ENCODE measurements around the gene PHLDB1. TPM values are rescaled to one million over a fixed set of nuclear protein-coding genes. Genes with fewer than 3 reads are reported as not detected.
A peak's percentile ranks its signal among the peaks of the same experiment; 100 is the strongest.
"Not testable (repeated sequence)": the region's sequence is repeated elsewhere in the genome, so short reads cannot be mapped to it uniquely, and the experiment has no call there.

PHLDB1 gene
- total RNA-seq, 1 donor from 2014 or later, result 70.3 TPM

DNA sequence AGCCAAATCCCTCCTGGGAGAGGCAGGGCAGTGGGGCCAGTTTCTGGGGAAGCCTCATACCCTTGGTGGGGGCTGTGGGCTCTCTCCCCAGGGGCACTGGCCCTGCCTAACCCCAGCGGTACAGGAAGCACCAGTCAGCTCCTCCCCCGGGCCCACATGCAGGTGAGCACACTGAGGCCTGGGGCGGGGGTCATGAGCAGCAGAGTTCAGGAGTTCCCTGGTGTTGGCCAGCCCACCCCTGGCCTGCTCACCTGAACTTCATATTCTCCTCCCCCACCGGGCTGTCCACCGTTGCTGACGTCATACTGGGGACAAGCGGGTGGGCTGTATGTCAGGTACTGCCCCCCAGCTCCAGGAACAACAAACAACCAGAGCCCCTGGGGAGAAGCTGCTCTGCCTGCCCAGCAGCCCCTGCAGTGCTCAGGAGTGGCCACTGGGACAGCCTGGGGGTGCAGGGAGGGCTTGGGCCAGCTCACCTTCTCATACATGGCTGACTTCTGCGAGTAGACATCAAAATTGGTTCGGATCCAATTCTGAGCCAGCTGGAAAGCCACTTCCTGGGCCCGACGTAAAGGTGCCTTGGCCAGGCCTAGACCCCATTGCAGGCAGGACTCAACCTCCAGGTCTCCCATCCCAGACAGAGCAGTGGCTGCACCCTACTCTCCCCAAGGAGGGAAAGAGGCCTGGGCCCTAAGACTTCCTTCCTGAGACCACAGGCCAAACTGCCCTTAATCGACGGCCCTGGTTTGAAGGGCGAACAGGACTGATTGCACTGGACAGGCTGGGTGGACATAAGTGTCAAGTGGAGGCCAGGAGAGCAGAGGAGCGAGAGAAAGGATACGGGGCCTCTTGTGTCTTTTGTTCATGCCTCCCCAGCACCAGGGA is 51.3 kb downstream of the PHLDB1 start:
- DNase-seq (ENCODE audit: low spot score), result no peak

DNA sequence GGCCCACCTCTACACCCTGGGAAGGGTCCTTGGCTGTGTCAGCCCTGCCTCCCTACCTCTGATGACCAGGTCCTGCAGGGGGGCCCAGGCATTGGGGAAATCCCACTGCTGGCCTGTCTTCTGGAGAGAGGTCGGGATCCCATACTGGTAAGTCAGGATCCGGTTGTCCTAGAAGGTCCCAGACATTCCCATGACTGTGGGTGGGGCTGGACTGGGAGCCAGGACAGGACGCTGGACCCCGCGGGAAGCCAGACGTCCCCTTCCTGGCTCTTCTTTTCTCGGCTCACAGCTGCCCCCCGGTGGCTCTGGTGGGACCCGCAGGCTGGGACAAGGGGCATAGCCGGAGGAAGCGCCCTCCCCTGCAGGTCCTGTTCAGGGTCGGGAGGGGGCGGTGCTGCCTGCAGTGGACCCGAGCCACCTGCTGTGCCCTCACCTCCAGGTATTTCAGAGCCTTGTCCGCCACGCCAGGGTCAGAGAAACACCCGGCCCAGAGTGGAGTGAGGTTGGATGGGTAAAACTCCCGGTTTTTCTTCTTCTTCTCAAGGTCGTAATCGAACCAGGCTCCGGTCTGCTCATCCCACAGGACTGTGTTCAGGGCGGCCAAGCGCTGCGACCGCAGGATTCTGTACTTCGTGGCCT is 52.0 kb downstream of the PHLDB1 start:
- DNase-seq (ENCODE audit: low spot score), result peak; percentile 90

DNA sequence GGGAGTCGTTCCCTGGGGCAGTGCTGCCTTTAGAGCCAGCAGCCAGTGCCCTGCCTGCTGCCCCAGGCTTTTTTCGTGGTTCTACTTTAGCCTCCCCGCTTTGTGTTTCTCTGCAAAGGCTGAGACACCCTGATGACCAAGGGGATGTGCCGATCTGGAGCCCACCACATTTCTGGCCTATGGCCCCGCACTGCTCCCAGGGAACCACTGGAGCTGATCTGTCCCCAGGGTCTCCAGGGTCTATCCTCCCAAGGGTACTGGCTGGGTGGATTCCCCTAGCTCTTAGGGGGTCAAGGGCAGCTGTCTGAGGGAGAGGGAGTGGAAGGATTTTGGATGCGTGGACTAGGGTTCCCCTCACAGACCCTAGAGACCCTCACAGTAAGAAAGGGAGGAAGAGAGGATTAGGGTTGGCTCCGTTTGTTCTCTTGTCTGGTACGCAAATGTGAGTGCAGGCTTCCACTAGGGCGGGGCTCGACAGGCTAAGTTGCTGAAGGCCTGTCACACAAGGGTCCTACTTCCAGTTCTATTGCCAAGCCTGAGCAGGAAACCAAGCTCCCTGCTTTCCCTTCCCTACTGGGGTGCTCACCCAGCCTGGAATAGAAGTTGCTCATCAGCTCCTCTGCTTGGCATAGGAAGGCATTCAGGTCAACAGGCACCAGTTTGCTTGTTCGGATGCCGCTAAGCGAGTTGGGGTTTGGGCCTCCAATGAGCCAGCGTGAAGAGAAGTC is 52.7 kb downstream of the PHLDB1 start:
- no peak for DNase-seq (ENCODE audit: low spot score)

DNA sequence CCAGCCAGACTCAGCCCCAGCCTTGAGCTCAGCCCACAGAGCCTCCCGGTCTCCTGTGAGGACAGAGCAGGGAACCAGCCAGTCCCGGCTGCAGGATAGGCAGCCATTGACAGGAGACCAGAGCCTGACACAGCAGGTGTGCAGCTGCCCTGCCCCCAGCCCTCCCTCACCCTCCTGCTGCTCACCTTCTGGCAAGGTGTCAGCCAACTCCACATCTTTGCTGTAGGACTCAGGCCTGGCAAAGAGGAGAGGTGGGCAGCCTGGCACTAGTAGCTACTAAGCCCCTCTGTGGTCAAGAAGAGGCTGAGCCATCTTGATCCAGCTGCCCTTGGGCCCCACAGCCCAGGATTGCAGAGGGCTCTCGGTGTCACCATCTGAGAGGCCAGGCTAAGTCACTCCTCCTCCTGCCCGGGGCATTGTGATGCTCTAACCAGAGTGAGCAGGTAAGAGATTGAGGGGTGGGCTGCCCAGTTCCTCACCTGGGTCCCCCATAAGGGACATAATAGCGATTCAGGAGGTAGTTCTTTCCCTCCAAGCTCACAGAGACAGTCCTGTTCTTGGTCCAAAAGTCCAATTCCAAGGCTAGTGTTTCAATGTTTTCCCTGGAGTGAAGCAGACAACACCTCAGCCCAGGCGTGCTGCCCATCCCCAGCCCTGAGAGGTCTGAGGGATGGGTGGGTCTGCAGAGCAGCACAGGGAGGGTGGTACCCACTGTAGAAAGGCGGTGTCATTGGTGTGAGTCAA is 53.4 kb downstream of the PHLDB1 start:
- DNase-seq (ENCODE audit: low spot score), result no peak

DNA sequence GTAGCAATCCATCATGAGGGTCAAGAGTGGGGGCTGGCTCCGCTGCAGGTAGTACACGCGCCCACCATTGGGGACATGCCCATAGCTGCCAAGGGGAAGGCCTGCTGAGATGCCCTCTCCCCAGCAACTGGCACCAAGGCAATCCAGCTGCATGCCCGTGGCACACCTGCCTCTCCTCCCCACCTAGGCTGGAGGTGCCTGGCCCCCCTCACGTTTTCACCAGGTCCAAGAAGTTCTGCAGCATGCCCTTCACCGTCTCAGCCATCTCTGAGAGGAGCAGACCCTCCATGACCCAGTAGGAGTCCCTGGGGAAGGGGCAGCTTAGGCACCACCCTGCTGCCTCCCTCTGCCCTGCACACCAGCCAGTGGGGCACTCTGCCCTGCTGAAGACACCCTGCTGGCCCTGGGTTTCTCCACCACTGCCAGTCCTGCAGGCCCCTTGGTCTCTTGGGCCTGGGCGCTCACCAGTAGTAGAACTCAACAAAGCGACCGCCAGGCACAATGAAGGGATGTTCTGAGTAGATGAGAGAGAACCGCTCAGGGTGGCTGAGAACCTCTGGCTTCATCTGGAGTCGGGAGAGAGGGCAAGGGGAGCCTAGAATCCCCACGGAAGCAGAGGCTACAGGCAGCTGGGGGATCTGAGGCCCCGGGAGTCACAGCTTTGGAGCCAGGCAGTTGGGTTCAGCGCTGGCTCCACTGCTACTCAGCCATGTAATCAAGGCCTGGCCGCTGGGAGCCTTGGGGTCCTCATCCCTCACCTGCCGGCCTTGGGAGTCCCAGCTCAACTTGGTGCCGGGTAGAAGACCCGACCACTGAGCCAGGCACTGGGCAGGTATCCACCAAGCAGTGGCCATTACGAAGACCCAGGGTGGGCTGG is 54.2 kb downstream of the PHLDB1 start:
- no peak for DNase-seq (ENCODE audit: low spot score)

DNA sequence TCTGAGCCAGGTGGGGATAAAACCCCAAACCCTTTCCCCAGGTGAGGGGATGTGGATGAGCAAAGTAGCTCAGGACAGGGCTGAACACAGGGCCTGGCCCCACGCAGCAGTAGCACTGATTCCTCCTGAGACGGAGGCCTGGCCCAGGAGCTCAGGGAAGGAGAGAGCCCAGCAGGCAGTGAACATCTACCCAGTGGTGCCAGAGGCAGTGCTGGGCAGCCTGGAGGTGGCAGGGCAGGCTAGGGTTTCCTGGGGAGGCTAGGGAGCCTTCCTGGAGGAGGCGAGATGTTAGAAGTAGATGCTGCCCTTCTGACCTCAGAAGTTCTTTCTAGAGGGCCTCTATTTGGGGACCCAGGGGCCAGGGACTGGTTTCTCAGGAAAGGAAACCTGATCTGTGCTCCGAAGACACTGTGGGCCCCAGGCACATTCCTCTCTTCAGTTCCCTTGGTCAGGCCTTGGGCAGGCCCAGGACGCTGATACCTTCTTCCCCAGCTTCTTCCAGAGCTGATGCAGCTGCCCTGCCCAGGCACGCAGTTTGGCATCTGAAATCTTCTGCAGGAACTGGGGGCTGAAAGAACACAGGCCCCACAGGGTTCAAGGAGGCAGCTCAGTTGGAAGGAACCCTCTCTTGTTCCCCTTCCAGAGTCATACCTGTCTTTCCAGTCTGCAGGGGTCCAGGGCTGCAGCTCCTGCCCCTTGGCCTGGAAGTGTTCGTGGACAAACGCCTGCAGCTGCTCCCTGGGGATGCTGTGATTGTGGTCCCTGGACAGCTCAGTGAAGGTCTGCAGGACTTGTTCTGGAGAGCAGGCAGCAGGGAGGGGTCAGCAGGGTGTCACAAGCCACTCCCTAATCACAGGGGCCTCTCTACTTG is 55.2 kb downstream of the PHLDB1 start:
- no peak for DNase-seq (ENCODE audit: low spot score)

DNA sequence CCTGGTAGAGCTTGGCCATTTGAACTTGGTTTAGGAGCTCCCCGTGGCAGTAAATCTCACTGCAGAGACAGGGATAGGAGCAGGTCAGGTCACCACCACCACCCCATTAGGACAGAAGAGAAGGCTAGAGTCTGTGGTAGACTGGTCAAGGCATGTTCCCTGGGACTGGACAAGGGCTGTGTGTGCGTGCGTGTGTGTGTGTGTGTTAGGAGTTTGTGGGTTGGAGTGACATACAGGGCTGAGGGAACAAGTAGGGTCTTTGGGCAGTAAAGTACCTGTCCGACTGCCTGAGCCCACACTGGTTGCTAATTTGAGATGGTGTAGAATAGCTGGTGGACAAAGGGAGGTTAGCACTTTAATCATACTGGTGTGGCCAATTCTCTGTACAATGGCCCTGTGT is 56.0 kb downstream of the PHLDB1 start:
- DNase-seq (ENCODE audit: low spot score), result no peak

DNA sequence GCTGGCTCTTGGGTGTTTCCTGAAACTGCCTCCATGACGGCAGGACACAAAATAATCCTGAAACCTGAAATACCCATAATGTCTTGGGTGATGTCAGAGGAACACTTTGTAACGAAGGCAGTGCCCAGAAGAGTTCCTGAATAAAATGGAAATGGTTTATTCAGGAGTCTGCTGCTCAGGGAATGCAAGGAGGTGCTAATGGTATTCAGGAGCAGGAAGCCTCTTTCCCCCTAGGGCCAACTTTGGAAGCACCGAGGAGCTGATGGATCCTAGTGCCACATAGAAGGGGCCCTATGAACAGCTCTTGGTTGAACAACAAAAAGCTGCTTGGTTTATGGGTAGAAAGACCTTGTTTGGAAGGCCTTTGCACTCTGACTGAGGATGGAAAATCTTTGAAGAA is 56.5 kb downstream of the PHLDB1 start:
- no peak for DNase-seq (ENCODE audit: low spot score)

DNA sequence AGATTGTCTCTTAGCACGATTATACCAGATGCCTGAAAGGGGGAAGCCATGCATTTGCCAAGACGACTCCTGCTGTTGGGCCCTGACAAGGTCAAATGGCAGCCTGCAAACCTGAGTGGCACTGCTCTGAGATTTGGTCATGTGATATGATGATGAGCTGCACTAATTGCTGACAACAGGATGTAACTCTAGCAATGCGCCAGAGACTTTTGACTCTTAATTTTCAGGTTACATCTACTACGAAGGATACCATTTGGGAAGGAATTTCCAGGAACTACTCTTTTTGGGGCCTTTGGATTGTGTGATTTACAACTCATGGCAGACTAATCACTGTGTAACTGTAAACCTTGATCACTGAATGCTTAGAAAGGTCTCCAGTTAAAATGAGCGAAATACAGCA is 59.0 kb downstream of the PHLDB1 start:
- DNase-seq (ENCODE audit: low spot score), result no peak

DNA sequence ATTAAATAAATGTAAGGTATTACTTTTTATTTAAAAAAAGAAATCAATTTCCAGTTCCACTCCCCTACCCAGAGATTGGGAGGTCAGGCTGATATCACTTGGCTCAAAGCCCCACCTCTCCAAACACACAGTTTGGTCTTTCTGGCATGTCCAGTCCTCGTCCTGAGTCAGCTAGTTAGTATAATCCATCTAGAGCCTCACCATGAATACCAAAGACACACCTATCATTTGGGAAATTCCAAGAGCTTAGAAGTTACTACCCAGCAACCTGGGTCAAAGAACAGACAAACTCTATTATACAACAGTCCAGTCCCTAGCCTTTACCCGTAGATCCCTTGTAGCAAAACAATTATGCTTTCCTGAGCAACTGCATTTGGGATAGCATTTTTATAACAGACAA is 62.6 kb downstream of the PHLDB1 start:
- DNase-seq (ENCODE audit: low spot score), result no peak

DNA sequence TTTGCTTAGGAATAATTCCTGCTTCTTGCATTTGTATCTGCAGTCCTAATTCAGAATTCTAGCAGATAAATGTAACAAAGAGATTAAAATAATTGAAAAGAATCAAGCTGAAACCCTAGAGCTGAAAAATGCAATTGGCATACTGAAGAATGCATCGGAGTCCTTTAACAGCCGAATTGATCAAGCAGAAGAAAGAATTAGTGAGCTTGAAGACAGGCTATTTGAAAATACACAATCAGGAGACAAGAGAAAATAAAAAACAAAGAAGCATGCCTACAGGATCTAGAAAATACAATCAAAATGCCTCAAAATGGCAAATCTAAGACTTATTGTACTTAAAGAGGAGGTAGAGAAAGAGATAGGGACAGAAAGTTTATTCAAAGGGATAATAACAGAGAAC is 63.8 kb downstream of the PHLDB1 start:
- no peak for DNase-seq (ENCODE audit: low spot score)

DNA sequence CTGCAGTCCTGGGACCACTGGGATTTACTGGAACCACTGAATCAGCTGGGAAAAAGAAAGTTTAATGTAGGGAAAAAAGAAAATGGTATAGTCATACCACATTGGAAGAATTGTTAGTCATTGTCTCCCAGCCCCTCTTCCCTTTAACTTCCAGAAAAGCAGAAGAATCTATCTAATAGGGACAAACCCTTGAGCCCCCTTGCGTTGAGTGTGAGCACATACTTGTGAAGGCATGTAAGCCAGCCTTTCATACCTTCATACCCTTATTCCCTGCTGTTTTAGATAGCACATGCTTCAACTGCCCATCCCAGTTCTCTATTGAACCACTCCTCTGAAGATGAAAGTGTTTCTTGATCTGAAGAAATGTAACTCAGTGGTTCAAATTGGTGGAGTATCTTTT is 65.4 kb downstream of the PHLDB1 start:
- no peak for DNase-seq (ENCODE audit: low spot score)

DNA sequence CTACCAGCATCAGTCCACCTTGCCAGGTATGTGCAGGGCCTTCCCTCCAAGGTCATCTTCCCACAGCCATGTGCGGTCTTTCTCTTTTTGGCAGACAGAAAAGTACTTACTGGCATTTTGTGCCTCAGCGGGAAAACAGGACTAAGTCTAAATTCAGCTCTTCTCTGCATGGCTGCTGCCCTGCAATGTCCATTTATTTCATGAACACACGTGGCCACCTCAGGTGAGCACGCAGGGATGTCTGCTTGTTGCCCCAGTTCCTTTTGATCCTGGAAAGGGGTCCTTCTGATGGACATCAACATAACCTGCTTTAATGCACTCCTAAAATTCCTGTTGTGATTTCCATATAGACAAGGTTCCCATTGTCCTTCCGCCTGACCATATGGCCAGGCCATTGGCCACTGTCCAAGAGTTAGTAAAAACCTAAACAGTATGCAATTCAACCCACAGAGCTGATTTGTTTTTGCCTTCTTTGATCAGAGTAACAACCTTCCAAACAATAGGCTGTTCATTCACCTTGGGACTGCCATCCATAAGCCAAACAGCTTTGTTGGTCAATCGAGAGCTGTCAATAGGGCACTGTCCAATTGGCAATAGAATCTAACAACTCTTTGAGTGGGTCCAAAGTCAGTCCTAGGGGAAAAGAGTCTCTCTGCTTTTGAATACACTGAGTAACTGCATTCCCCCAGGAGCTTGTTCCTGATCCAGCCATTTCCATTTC is 66.1 kb downstream of the PHLDB1 start:
- DNase-seq (ENCODE audit: low spot score), result no peak

DNA sequence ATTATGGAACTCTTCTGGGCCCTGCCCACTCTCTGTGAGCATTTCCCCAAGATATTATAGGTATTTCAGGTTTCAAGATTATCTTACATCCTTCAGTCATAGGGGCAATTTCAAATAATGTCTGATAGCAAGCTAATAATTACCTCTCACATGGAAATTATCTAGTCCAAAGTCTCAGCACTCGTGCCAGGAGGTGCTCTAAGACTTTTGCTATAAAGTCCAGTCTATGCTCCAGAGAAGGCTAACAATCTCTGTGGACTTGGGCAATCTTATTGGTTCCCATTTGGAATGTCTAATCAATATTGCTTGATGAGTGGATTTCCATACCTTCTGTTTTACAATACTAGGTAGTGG is 66.6 kb downstream of the PHLDB1 start:
- DNase-seq (ENCODE audit: low spot score), result no peak

DNA sequence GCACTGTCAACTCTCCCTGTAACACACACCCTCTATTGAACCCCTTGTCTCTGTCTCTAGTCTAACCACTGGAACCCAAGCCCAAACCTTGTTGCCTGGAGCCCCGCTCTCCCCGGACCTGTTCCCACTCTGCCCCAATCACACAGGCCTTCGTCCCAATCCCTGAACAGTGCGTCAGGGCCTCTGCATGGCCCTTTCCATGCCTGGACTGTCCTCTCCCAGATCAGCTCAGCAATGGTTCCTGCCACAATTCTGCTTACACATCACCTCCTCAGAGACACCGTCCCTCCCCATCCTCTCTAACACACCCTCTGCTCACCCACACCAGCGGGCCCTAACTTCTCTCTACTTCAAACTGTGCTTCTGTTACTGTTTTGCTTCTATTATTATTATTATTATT is 70.6 kb downstream of the PHLDB1 start:
- DNase-seq (ENCODE audit: low spot score), result no peak

DNA sequence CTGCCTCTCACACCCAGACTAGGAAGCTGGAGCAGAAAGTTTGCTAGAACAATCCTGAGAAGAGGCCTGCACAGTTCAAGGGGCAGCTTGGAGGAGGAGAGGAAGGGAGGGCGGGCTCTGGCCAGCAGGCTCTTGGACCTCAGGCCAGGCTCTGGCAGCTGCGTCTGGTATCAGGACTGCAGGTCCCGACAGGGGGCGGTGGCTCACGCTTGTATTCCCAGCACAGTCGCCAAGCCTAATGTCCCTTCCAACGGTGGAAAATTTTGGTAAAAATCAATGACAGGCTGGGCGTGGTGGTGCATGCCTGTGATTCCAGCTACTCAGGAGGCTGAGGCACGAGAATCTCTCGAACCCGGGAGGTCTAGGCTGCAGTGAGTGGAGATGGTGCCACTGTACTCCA is 71.5 kb downstream of the PHLDB1 start:
- DNase-seq (ENCODE audit: low spot score), result not testable (repeated sequence)

DNA sequence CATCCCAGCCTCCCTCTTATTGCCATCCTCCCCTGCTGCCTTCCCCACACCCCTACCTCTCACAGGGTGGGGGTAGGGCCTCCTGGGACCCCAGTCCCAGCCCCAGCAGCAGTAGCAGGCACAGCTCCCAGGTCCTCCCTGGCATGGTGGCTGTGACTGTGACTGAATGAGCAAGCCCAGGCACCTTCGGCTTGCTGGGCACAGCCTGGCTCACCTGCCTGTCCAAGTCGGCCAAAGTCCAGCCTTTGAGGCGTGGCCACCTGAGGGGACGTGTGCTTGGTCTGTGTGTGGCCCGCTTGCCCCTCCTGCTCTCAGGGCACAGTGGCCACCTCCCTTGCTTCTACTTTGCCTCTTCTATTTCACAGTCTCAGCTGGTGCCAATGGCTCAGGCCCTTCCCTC is 72.1 kb downstream of the PHLDB1 start, which contains the start of gene TREH:
Gene TREH (minus strand): TSS at position 168 of the 400 bp plus-strand sequence. CDS start 23 bp downstream, at position 145.
- no peak for DNase-seq (ENCODE audit: low spot score)

DNA sequence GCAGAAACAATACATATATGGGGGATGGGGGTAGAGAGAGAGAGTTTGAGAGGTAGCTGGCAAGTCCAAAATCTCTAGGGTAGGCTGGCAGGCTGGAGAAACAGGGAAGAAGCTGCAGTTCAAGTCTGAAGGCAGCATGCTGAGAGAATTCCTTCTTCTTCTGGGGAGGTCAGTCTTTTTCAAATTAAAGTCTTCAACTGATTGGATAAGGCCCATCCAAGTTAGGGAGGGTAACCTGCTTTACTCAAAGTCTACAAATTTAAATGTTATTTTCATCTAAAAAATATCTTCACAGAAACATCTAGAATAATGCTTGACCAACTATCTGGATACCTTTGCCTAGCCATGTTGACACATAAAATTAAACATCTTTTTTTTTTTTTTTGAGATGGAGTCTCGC is 75.0 kb downstream of the PHLDB1 start:
- DNase-seq (ENCODE audit: low spot score), result no peak

DNA sequence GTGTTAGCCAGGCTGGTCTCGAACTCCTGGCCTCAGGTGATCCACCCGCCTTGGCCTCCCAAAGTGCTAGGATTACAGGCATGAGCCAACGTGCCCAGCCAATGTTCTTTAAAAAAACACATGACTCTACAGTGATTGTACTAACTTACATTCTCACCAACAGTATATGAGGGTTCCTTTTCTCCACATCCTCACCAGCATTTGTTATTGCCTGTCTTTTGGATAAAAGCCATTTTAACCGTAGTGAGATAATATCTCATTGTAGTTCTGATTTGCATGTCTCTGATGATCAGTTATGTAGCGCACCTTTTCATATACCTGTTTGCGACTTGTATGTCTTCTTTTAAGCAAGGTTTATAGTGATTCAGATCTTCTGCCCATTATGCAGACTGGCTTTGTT is 75.5 kb downstream of the PHLDB1 start:
- not testable (repeated sequence) for DNase-seq (ENCODE audit: low spot score)
